ENCODE data around the gene EPB42.
A peak's percentile ranks its signal among the peaks of the same experiment; 100 is the strongest.
"Not testable (repeated sequence)": the region's sequence is repeated elsewhere in the genome, so short reads cannot be mapped to it uniquely, and the experiment has no call there.

EPB42 gene

DNA sequence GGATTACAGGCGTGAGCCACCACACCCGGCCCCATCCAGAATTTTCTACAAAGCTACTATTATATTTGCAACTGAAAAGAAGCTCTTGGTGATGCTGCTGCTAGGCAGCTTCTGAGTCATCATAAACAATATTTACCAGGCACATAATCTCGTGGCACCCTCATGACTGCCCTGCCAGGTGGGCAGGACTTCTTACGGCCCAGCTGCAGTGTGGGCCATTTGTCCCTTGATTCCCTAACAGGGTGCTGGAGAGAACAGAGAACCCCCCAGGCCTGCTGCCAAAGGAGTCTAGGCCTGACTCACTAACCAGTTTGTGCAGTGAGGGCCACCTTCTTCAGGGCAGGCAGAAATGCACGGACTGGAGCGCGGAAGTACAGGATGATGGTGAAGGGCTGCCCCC lies 4.9 kb downstream of the EPB42 start:
- DNase-seq, result no peak
- intact Hi-C loops (cut with DNase I), result no loop called here

DNA sequence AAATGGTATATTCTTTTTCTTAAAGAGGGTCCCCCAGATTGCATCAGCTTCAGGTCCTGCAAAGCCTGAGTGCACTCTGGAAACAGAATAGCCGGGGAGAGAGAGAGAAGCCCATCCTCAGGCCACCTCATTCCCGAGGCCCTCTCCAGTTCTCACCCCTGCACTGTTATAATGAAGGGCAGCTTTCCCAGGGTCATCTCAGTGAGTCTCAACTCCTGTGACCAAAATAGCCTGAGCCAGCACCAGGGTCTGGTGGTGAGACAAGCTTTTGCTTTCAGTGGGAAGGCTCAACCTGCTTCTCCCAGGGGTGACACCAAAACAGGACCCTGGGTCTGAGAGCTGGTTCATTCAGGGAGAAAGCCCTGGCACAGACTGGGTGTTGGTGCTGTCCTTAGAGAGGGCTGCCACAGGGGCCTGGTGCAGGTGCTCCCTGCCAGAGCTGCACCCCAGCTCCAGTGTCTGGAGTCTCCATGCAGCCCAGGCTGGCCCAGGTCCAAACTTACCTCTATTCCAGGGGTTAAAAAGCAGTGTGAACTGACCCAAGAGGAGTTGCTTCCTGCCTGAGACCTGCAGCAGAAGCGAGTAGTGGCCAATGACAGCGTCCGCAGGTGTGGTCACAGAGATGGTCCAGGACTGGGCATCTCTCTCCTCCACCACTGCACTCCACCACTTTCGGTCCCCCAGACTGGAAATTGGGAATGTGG lies 6.1 kb downstream of the EPB42 start:
- intact Hi-C loops (cut with DNase I), result no loop called here
- no peak for DNase-seq

- intact Hi-C loops (cut with DNase I), result no loop called here
- DNase-seq, result no peak
These were observed 6.6 kb downstream of the EPB42 start for GRCh38 chr15:43214169-43214568.

- DNase-seq, result no peak
- intact Hi-C loops (cut with DNase I), result no loop called here
These were observed 7.4 kb downstream of the EPB42 start for GRCh38 chr15:43213466-43213865.

DNA sequence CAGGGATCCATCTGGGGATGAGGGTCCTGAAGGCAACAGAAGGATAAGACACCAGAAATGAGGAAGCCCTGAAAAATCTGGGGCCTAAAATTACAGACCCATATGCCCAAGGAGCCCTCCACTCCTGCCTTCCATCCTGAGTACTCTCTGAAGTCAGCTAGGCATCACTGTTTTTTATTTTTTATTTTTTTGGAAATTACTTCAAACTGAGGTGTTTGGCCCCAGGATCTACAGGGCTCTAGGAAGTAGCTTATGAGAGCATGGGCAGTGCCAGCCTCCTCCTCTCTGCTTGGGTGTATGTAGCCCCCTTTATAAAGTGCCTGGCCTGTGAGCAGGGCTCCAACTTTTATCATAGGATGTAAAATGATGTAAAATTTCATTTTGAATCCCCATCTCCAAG lies 7.9 kb downstream of the EPB42 start:
- intact Hi-C loops (cut with DNase I), result no loop called here
- DNase-seq, result no peak

- intact Hi-C loops (cut with DNase I), result no loop called here
- peak in 3 of 42 donors; percentile 8 to 62 (median 43) for DNase-seq
These were observed 8.5 kb downstream of the EPB42 start for GRCh38 chr15:43212299-43212698.

DNA sequence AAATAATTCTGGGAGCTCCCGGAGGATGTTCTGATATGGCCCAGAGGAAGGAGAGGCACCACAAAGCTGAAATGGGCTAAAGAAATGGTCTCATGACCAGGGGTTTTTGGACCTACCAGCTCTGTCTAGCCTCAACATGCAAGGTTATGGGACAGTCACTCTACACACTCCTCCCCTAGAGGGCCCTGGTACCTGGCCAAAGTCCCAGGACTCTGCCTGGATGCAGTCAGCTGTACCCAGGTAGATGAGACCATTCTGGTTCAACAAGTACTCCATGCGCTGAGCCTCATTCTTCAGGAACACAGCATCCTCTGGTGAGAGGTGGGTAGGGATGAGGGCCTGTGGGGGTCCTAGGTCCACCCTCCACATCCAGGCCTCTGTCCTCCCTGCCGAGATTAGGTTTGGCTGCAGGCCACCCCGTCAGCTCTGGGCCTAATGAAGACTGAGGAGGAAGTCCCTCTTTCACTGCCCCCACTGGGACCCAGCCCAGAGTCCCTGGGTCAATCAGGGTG lies 9.5 kb downstream of the EPB42 start:
- DNase-seq, result no peak
- intact Hi-C loops (cut with DNase I), result no loop called here

GRCh38 chr15:43210807-43211206 lies 10.0 kb downstream of the EPB42 start:
- DNase-seq, result no peak
- intact Hi-C loops (cut with DNase I), result no loop called here

DNA sequence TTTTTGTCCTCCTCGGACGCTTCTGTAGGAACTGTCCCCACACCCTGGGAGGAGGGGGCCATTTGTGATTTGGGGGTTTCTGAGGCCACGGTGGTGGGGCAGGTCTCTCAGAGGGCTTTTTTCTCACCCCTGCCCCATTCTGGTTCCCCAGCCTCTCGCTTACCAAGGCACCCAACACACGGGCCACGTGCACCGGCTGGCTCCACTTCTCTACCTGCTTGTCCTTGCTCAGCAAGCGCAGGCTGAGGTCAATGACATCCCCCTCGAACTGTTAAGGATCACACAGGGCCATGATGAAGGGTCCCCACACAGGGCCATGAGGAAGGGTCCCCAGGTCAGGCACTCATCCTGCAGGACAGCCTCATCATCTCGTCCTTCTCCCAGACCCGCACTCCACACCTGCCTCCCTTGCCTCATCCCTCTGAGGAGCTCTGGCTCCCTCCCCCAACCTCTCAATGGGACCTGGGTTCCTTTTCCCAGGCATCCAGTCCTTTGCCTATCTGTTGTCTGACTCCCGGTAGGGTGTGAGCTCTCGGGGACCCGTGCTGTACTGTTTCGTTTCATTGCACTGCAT lies 10.6 kb downstream of the EPB42 start:
- intact Hi-C loops (cut with DNase I), result no loop called here
- DNase-seq, result no peak

- intact Hi-C loops (cut with DNase I), result no loop called here
- no peak for DNase-seq
These were observed 11.6 kb downstream of the EPB42 start for GRCh38 chr15:43209059-43209824.

- intact Hi-C loops (cut with DNase I), result no loop called here
- no peak for DNase-seq
These were observed 12.5 kb downstream of the EPB42 start for GRCh38 chr15:43208052-43209002.

GRCh38 chr15:43207024-43207423 lies 13.8 kb downstream of the EPB42 start:
- intact Hi-C loops (cut with DNase I), result no loop called here

GRCh38 chr15:43206054-43206453 lies 14.8 kb downstream of the EPB42 start:
- DNase-seq, result peak in 1 of 42 donors; percentile 7
- intact Hi-C loops (cut with DNase I), result no loop called here

More at GRCh38 chr15:43207024-43207423, 13.8 kb downstream of the EPB42 start:
- no peak for DNase-seq

DNA sequence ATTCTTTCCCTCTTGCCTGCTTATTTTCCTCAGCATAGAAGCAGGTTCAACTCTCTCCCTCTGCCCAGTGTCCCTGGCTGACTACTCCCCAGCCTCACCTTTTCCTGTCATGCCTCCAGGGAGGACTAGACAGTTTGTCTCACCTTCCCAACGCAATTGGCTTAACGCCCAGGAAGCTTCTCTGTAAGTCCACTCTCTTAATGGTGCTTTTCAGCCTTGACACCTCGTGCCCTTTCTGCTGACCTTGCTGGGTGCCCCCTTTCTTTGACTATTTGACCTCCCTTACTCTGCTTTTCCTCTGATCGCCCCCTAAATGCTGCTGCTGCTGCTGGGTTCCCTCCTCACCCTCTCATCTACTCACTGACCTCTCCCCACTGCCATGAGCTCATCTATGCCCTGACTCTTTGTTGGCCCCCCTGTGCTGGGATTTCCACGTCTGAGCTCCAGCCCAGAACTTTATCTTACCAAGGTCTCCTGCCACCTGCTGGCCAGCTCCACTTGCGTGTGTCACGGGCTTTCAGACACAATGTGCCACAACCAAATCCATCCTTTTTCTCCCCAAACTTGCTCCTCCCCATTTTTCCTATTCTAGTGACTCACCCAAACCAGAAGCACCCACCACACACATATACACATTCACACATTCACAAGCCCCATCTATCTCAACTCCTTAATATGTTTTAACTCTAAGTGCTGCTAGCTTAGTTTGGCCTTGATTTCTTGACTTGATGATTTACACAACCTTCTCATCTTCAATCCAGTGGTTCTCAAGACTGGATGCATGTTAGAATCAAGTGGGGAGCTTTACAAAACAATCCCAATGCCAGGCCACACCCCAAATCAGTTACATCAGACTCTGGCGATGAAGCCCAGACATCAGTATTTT lies 16.6 kb downstream of the EPB42 start:
- peak in 38 of 42 donors; percentile 13 to 67 (median 40) for DNase-seq
- intact Hi-C loops (cut with DNase I), result no loop called here

- peak in 1 of 42 donors; percentile 5 for DNase-seq
- intact Hi-C loops (cut with DNase I), result no loop called here
These were observed 20.8 kb downstream of the EPB42 start for GRCh38 chr15:43199945-43200488.

DNA sequence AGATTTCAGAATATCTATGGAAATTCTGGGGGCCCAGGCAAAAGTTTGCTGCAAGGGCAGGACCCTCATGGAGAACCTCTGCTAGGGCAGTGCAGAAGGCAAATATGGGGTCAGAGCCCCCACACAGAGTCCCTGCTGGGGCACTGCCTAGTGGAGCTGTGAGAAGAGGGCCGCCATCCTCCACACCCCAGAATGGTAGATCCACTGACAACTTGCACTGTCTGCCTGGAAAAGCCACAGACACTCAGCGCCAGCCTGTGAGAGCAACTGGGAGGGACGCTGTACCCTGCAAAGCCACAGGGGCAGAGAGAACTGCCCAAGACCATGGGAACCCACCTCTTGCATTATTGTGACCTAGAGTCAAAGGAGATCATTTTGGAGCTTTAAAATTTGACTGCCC lies 21.8 kb downstream of the EPB42 start:
- intact Hi-C loops (cut with DNase I), result no loop called here

DNA sequence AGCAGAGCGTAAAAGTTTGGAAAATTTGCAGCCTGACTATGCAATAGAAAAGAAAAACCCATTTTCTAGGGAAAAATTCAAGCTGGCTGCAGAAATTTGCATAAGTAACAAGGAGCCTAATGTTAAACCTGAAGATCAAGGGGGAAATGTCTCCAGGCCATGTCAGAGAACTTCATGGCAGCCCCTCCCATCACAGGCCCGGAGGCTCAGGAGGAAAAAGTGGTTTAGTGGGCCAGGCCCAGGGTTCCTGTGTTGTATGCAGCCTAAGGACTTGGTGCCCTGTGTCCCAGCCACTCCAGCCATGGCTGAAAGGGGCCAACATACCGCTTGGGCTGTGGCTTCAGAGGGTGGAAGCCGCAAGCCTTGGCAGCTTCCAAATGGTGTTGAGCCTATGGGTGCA lies 22.3 kb downstream of the EPB42 start:
- intact Hi-C loops (cut with DNase I), result not testable (repeated sequence)
- DNase-seq, result peak in 1 of 42 donors; percentile 31

More for the DNA sequence above, 21.8 kb downstream of the EPB42 start:
- peak in 1 of 42 donors; percentile 18 for DNase-seq

- intact Hi-C loops (cut with DNase I), result not testable (repeated sequence)
These were observed 23.0 kb downstream of the EPB42 start for GRCh38 chr15:43197773-43198172.

More at GRCh38 chr15:43197773-43198172, 23.0 kb downstream of the EPB42 start:
- DNase-seq, result peak in 1 of 42 donors; percentile 4

Measured in head of caudate nucleus (tissue), 42 donors.